HEK293 (cell line): Measurements from ENCODE around the gene HDHD3.
A peak's percentile ranks its signal among the peaks of the same experiment; 100 is the strongest.

Source experiments
- ATF2 ChIP-seq: fragments of 450-650 bp; formaldehyde crosslinking; IDR thresholded peaks from 2 replicates; pipeline ENCODE4 v1.5.1; 2016; ENCODE audit warnings: missing biosample characterization, missing genetic modification characterization, low read depth
- BCL6B ChIP-seq: fragments of 450-650 bp; formaldehyde crosslinking; IDR thresholded peaks from 2 replicates; pipeline ENCODE4 v1.5.1; 2017; ENCODE audit warnings: missing biosample characterization, missing genetic modification characterization
- EGR2 ChIP-seq: fragments of 450-650 bp; formaldehyde crosslinking; IDR thresholded peaks from 2 replicates; pipeline ENCODE4 v1.5.1; 2016; ENCODE audit warnings: low read depth, missing biosample characterization, missing genetic modification characterization
- HOXA7 ChIP-seq: sonication (generic); formaldehyde crosslinking; IDR thresholded peaks from 2 replicates; pipeline ENCODE4 v1.8.1; 2022; ENCODE audit warnings: missing genetic modification reagents, borderline replicate concordance
- KLF17 ChIP-seq: fragments of 450-650 bp; formaldehyde crosslinking; IDR thresholded peaks from 2 replicates; pipeline ENCODE4 v1.5.1; 2016; ENCODE audit warnings: missing biosample characterization, missing genetic modification characterization
- MZF1 ChIP-seq: fragments of 450-650 bp; formaldehyde crosslinking; IDR thresholded peaks from 2 replicates; pipeline ENCODE4 v1.5.1; 2017; ENCODE audit warnings: missing biosample characterization, missing genetic modification characterization, borderline replicate concordance
- PATZ1 ChIP-seq: fragments of 450-650 bp; formaldehyde crosslinking; IDR thresholded peaks from 2 replicates; pipeline ENCODE4 v1.5.1; 2016; ENCODE audit warnings: missing biosample characterization, missing genetic modification characterization
- SCRT1 ChIP-seq: fragments of 450-650 bp; formaldehyde crosslinking; IDR thresholded peaks from 2 replicates; pipeline ENCODE4 v1.5.1; 2016; ENCODE audit warnings: missing biosample characterization, missing genetic modification characterization, borderline replicate concordance
- SETDB1 ChIP-seq: IDR thresholded peaks from one replicate; pipeline ENCODE4 v1.6.1; 2017; ENCODE audit warnings: mild to moderate bottlenecking, low read length, moderate library complexity, mixed read lengths; ENCODE audit not compliant: insufficient read length
- SP7 ChIP-seq: fragments of 450-650 bp; formaldehyde crosslinking; IDR thresholded peaks from 2 replicates; pipeline ENCODE4 v1.5.1; 2016; ENCODE audit warnings: missing biosample characterization, missing genetic modification characterization
- ZBTB20 ChIP-seq: fragments of 450-650 bp; formaldehyde crosslinking; IDR thresholded peaks from 2 replicates; pipeline ENCODE4 v1.5.1; 2016; ENCODE audit warnings: missing biosample characterization, missing genetic modification characterization
- ZNF155 ChIP-seq: fragments of 450-650 bp; formaldehyde crosslinking; IDR thresholded peaks from 2 replicates; pipeline ENCODE4 v1.5.1; 2016; ENCODE audit warnings: missing biosample characterization, missing genetic modification characterization
- ZNF16 ChIP-seq: fragments of 450-650 bp; formaldehyde crosslinking; IDR thresholded peaks from 2 replicates; pipeline ENCODE4 v1.5.1; 2016; ENCODE audit warnings: low read depth, missing biosample characterization, missing genetic modification characterization
- ZNF174 ChIP-seq: fragments of 450-650 bp; formaldehyde crosslinking; IDR thresholded peaks from 2 replicates; pipeline ENCODE4 v1.5.0; 2017; ENCODE audit warnings: missing biosample characterization, mild to moderate bottlenecking, missing genetic modification characterization
- ZNF18 ChIP-seq: fragments of 450-650 bp; formaldehyde crosslinking; IDR thresholded peaks from 2 replicates; pipeline ENCODE4 v1.5.1; 2016; ENCODE audit warnings: missing biosample characterization, missing genetic modification characterization
- ZNF2 ChIP-seq: fragments of 450-650 bp; formaldehyde crosslinking; IDR thresholded peaks from 2 replicates; pipeline ENCODE4 v1.5.1; 2016; ENCODE audit warnings: missing biosample characterization, missing genetic modification characterization
- ZNF202 ChIP-seq: fragments of 450-650 bp; formaldehyde crosslinking; IDR thresholded peaks from 2 replicates; pipeline ENCODE4 v1.5.1; 2016; ENCODE audit warnings: missing biosample characterization, missing genetic modification characterization, borderline replicate concordance
- ZNF26 ChIP-seq: fragments of 450-650 bp; formaldehyde crosslinking; IDR thresholded peaks from 2 replicates; pipeline ENCODE4 v1.5.1; 2016; ENCODE audit warnings: missing biosample characterization, missing genetic modification characterization
- ZNF362 ChIP-seq: fragments of 450-650 bp; formaldehyde crosslinking; IDR thresholded peaks from 2 replicates; pipeline ENCODE4 v1.5.1; 2016; ENCODE audit warnings: missing biosample characterization, missing genetic modification characterization
- ZNF404 ChIP-seq: fragments of 450-650 bp; formaldehyde crosslinking; IDR thresholded peaks from 2 replicates; pipeline ENCODE4 v1.5.1; 2017; ENCODE audit warnings: missing biosample characterization, missing genetic modification characterization
- ZNF473 ChIP-seq: fragments of 450-650 bp; formaldehyde crosslinking; IDR thresholded peaks from 2 replicates; pipeline ENCODE4 v1.5.1; 2017; ENCODE audit warnings: missing biosample characterization, missing genetic modification characterization
- ZNF558 ChIP-seq: fragments of 450-650 bp; formaldehyde crosslinking; IDR thresholded peaks from 2 replicates; pipeline ENCODE4 v1.5.1; 2016; ENCODE audit warnings: missing biosample characterization, missing genetic modification characterization
- ZNF561 ChIP-seq: fragments of 450-650 bp; IDR thresholded peaks from 2 replicates; pipeline ENCODE4 v1.5.1; 2018; ENCODE audit warnings: missing biosample characterization, missing genetic modification characterization, borderline replicate concordance
- ZNF623 ChIP-seq: fragments of 450-650 bp; formaldehyde crosslinking; IDR thresholded peaks from 2 replicates; pipeline ENCODE4 v1.5.1; 2016; ENCODE audit warnings: missing biosample characterization, missing genetic modification characterization
- ZNF645 ChIP-seq: fragments of 450-650 bp; formaldehyde crosslinking; IDR thresholded peaks from 2 replicates; pipeline ENCODE4; 2016; ENCODE audit warnings: missing biosample characterization, missing genetic modification characterization
- ZNF660 ChIP-seq: fragments of 450-650 bp; IDR thresholded peaks from 2 replicates; pipeline ENCODE4 v1.5.1; 2018; ENCODE audit warnings: missing biosample characterization, mild to moderate bottlenecking, missing genetic modification characterization
- ZNF664 ChIP-seq: fragments of 450-650 bp; formaldehyde crosslinking; IDR thresholded peaks from 2 replicates; pipeline ENCODE4 v1.5.1; 2016; ENCODE audit warnings: missing biosample characterization, missing genetic modification characterization
- ZNF677 ChIP-seq: fragments of 450-650 bp; IDR thresholded peaks from 2 replicates; pipeline ENCODE4 v1.5.0; 2018; ENCODE audit warnings: missing biosample characterization, mild to moderate bottlenecking, missing genetic modification characterization, moderate library complexity
- ZNF747 ChIP-seq: fragments of 450-650 bp; formaldehyde crosslinking; IDR thresholded peaks from 2 replicates; pipeline ENCODE4 v1.5.1; 2016; ENCODE audit warnings: missing biosample characterization, missing genetic modification characterization
- ZNF791 ChIP-seq: fragments of 450-650 bp; formaldehyde crosslinking; IDR thresholded peaks from 2 replicates; pipeline ENCODE4 v1.5.1; 2016; ENCODE audit warnings: missing biosample characterization, missing genetic modification characterization

Gene HDHD3

GRCh38 chr9:113343732-113344231 lies 33.0 kb downstream of the HDHD3 start (continued):
- no peak for TF ChIP-seq KLF17
- no peak for TF ChIP-seq ZNF16 (tag by site-specific recombination)
- TF ChIP-seq ZNF645 (tag by site-specific recombination), result no peak
- TF ChIP-seq ZNF623, result no peak
- no peak for TF ChIP-seq ZNF558
- no peak for TF ChIP-seq ZNF404 (tag by site-specific recombination)
- no peak for TF ChIP-seq ZNF362
- TF ChIP-seq ZNF2 (tag by site-specific recombination), result 0 out of 2 replicates have a peak, but pooled peaks have one; percentile 24
- no peak for TF ChIP-seq ZNF174 (tag by site-specific recombination)
- no peak for TF ChIP-seq SETDB1
- TF ChIP-seq SP7 (tag by site-specific recombination), result peak; percentile 48
- TF ChIP-seq SCRT1 (tag by site-specific recombination), result no peak
- TF ChIP-seq PATZ1 (tag by site-specific recombination), result 0 out of 2 replicates have a peak, but pooled peaks have one; percentile 43
- TF ChIP-seq HOXA7 (CRISPR knock-in tag), result no peak
- 0 out of 2 replicates have a peak, but pooled peaks have one; percentile 18 for TF ChIP-seq MZF1 (tag by site-specific recombination)
- no peak for TF ChIP-seq ZNF664 (tag by site-specific recombination)
- no peak for TF ChIP-seq ZNF18 (tag by site-specific recombination)
- TF ChIP-seq ZNF26 (tag by site-specific recombination), result no peak
- TF ChIP-seq ATF2 (tag by site-specific recombination), result no peak
- no peak for TF ChIP-seq ZNF202
- TF ChIP-seq ZNF791, result no peak
- peak; percentile 79 for TF ChIP-seq BCL6B
- TF ChIP-seq ZNF155 (tag by site-specific recombination), result no peak
- peak; percentile 93 for TF ChIP-seq ZNF660 (tag by site-specific recombination)
- TF ChIP-seq EGR2 (tag by site-specific recombination), result no peak
- TF ChIP-seq ZNF747 (tag by site-specific recombination), result no peak
- peak; percentile 82; the same call in 1 of the 2 replicates for TF ChIP-seq ZNF561
- peak; percentile 24; the same call in 1 of the 2 replicates for TF ChIP-seq ZBTB20
- TF ChIP-seq ZNF677, result no peak
- no peak for TF ChIP-seq ZNF473
